Glutamatergic neuron (in vitro differentiated cells): ENCODE results near the gene ANKRD6. TPM values are rescaled to one million over a fixed set of nuclear protein-coding genes. Genes with fewer than 3 reads are reported as not detected.
A peak's percentile ranks its signal among the peaks of the same experiment; 100 is the strongest.

Experiments
- DNase-seq: peaks from one replicate; pipeline ENCODE4 v3.0.0; 2022
- H3K27ac Mint-ChIP-seq: one replicate; pipeline ENCODE4 v1.8.0; 2020; ENCODE audit warnings: mild to moderate bottlenecking, mixed read lengths, inconsistent platforms; ENCODE audit not compliant: unreplicated experiment
- H3K27me3 Mint-ChIP-seq: one replicate; pipeline ENCODE4 v1.8.0; 2020; ENCODE audit warnings: mild to moderate bottlenecking, moderate library complexity, mixed read lengths, inconsistent platforms; ENCODE audit not compliant: unreplicated experiment
- H3K36me3 Mint-ChIP-seq: one replicate; pipeline ENCODE4 v1.8.0; 2020; ENCODE audit warnings: mild to moderate bottlenecking, mixed read lengths, inconsistent platforms; ENCODE audit not compliant: unreplicated experiment
- H3K4me1 Mint-ChIP-seq: one replicate; pipeline ENCODE4 v1.8.0; 2020; ENCODE audit warnings: mild to moderate bottlenecking, low read depth, mixed read lengths, inconsistent platforms; ENCODE audit not compliant: unreplicated experiment
- H3K4me3 Mint-ChIP-seq: one replicate; pipeline ENCODE4 v1.8.0; 2020; ENCODE audit warnings: mild to moderate bottlenecking, mixed read lengths, inconsistent platforms; ENCODE audit not compliant: unreplicated experiment
- H3K9me3 Mint-ChIP-seq: one replicate; pipeline ENCODE4 v1.8.0; 2020; ENCODE audit warnings: mild to moderate bottlenecking, moderate library complexity, mixed read lengths, inconsistent platforms; ENCODE audit not compliant: unreplicated experiment
- CTCF ChIP-seq: fragments of 200-600 bp; sonication (generic); IDR thresholded peaks from one replicate; pipeline ENCODE4 v1.5.0; 2021; ENCODE audit not compliant: partially characterized antibody, unreplicated experiment
- total RNA-seq: library from RNA; stranded (reverse); fragmentation: NEBNext Ultra II Directional; extraction: Animal tissue kit (Norgen Biotek cat#: 25700); gene quantifications from one replicate; pipeline ENCODE4 v1.2.1, GENCODE V29; 2021; ENCODE audit not compliant: unreplicated experiment

The ANKRD6 gene
- total RNA-seq, 1 donor from 2014 or later: 31.9 TPM

DNA sequence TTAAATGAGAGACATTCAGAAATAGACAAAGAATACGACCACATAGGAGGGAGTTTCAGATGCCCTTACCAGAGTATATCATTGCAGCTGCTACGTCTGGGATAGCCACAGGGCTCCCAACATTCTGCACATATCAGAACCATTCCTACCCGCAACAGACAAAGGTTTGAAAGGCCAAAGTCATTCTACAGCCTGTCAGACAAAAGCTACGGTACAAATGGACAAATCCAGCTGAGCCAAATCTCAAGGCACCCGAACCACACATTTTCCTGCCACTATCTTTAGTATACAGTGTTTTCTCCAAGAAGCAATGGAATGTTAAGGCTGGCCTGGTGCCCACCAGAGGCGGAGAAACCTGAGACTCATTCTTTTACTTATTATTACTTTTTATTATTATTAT, 236.1 kb downstream of the ANKRD6 start:
- Mint-ChIP-seq H3K36me3 (no peaks in the 10 kb centered on the region), H3K27me3 (no peaks in the 10 kb centered on the region), H3K4me1 (peaks cover 2% of the 10 kb centered on the region), H3K9me3 (no peaks in the 10 kb centered on the region), H3K27ac (no peak overlapping the region), H3K4me3 (no peak overlapping the region)
- TF ChIP-seq CTCF: no peak
- DNase-seq: no peak

GRCh38 chr6:89670935-89671565, 238.1 kb downstream of the ANKRD6 start:
- no peak for DNase-seq
- Mint-ChIP-seq H3K4me1 (no peaks in the 10 kb centered on the region), H3K27me3 (no peaks in the 10 kb centered on the region), H3K36me3 (no peaks in the 10 kb centered on the region), H3K27ac (peak overlapping the region; percentile 62), H3K9me3 (no peaks in the 10 kb centered on the region), H3K4me3 (no peak overlapping the region)
- TF ChIP-seq CTCF: no peak

GRCh38 chr6:89675949-89676748, 243.2 kb downstream of the ANKRD6 start:
- Mint-ChIP-seq H3K36me3 (no peaks in the 10 kb centered on the region), H3K27me3 (no peaks in the 10 kb centered on the region), H3K4me3 (no peak overlapping the region), H3K9me3 (no peaks in the 10 kb centered on the region), H3K27ac (no peak overlapping the region), H3K4me1 (no peaks in the 10 kb centered on the region)
- no peak for TF ChIP-seq CTCF
- no peak for DNase-seq

DNA sequence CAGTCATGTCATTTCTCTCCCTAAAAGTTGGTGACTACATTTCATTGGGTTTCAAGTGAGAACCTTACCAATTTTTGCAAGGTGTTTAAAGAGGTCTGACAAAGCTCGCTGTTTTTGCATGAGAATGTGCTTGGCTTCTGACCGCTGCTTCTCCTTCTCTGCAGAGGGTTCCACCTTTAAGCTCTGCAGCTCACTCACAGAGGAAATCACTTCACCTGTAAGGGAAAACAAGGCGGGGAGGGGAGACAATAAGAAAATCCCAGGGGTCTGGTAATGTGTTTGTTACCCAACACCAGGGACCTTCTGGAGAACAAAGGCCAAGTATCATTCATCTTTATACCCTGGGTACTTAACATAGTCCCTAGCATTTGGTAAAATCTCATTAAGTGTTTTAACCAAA, 245.6 kb downstream of the ANKRD6 start:
- no peak for DNase-seq
- H3K4me1 Mint-ChIP-seq: no peaks in the 10 kb centered on the region
- no peak for TF ChIP-seq CTCF
- H3K36me3 Mint-ChIP-seq: no peaks in the 10 kb centered on the region
- no peaks in the 10 kb centered on the region for H3K27me3 Mint-ChIP-seq
- no peak overlapping the region for H3K27ac Mint-ChIP-seq
- H3K4me3 Mint-ChIP-seq: no peak overlapping the region
- no peaks in the 10 kb centered on the region for H3K9me3 Mint-ChIP-seq
